Calu3 (cell line): ENCODE results near the gene PREX1. TPM values are rescaled to one million over a fixed set of nuclear protein-coding genes. Genes with fewer than 3 reads are reported as not detected.

ENCODE experiments used
- BruUV-seq: library from RNA; stranded (reverse); fragments of 400-500 nt; replicated peaks from 2 replicates; lab custom pipeline; 2021; lab: Mats Ljungman, UMichigan
- CTCF ChIA-PET: fragments of 300-600 bp; sonication (Branson Sonifier 250); formaldehyde crosslinking; loops from one replicate; lab custom pipeline; 2022; ENCODE audit warnings: antibody characterized with exemption; lab: Charles Lee
- DNase-seq: peaks from one replicate; pipeline ENCODE4 v3.0.0; 2022
- H3K27ac Mint-ChIP-seq: one replicate; pipeline ENCODE4 v1.8.0; 2022; ENCODE audit warnings: mixed read lengths; ENCODE audit not compliant: unreplicated experiment
- H3K27me3 Mint-ChIP-seq: one replicate; pipeline ENCODE4 v1.8.0; 2022; ENCODE audit warnings: mixed read lengths; ENCODE audit not compliant: unreplicated experiment
- H3K36me3 Mint-ChIP-seq: one replicate; pipeline ENCODE4 v1.8.0; 2022; ENCODE audit warnings: mild to moderate bottlenecking, moderate library complexity, mixed read lengths; ENCODE audit not compliant: insufficient read depth, unreplicated experiment
- H3K4me1 Mint-ChIP-seq: one replicate; pipeline ENCODE4 v1.8.0; 2022; ENCODE audit warnings: mild to moderate bottlenecking, low read depth, mixed read lengths; ENCODE audit not compliant: unreplicated experiment
- H3K4me3 Mint-ChIP-seq: one replicate; pipeline ENCODE4 v1.8.0; 2022; ENCODE audit warnings: mild to moderate bottlenecking, low read depth, moderate library complexity, mixed read lengths; ENCODE audit not compliant: unreplicated experiment
- H3K9me3 Mint-ChIP-seq: one replicate; pipeline ENCODE4 v1.8.0; 2022; ENCODE audit warnings: low read depth, mixed read lengths; ENCODE audit not compliant: unreplicated experiment
- intact Hi-C: fragments of 100-400 bp; cut with micrococcal nuclease; formaldehyde crosslinking; loops from one replicate; pipeline ENCODE4 v1.10.0; 2022; ENCODE audit not compliant: unreplicated experiment
- total RNA-seq: library from RNA; stranded (reverse); gene quantifications from 2 replicates; pipeline ENCODE4 v1.2.3, GENCODE V29; 2022
- TF ChIP-seq, protein P1 (sequence below): fragments of 200-600 bp; IDR thresholded peaks from one replicate; pipeline ENCODE4 v1.8.0; 2022; ENCODE audit warnings: antibody characterized with exemption; ENCODE audit not compliant: unreplicated experiment

PREX1 gene
- total RNA-seq, 1 experiment from 2014 or later: 0.31 TPM

GRCh38 chr20:48781634-48782033 is 46.2 kb downstream of the PREX1 start:
- BruUV-seq: no TSS peak
- TF ChIP-seq, protein P1, sequence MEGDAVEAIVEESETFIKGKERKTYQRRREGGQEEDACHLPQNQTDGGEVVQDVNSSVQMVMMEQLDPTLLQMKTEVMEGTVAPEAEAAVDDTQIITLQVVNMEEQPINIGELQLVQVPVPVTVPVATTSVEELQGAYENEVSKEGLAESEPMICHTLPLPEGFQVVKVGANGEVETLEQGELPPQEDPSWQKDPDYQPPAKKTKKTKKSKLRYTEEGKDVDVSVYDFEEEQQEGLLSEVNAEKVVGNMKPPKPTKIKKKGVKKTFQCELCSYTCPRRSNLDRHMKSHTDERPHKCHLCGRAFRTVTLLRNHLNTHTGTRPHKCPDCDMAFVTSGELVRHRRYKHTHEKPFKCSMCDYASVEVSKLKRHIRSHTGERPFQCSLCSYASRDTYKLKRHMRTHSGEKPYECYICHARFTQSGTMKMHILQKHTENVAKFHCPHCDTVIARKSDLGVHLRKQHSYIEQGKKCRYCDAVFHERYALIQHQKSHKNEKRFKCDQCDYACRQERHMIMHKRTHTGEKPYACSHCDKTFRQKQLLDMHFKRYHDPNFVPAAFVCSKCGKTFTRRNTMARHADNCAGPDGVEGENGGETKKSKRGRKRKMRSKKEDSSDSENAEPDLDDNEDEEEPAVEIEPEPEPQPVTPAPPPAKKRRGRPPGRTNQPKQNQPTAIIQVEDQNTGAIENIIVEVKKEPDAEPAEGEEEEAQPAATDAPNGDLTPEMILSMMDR: no peak
- CTCF ChIA-PET: interaction anchor here (0.8 kb wide), 1 partner anchor 1032 kb away, joined by 3 read pairs; no protein-coding TSS in a partner anchor
- no peak for DNase-seq
- Mint-ChIP-seq H3K27me3 (peaks cover 45% of the 10 kb centered on the region), H3K27ac (no peak overlapping the region), H3K4me1 (no peaks in the 10 kb centered on the region), H3K9me3 (peaks cover 2% of the 10 kb centered on the region), H3K36me3 (no peaks in the 10 kb centered on the region), H3K4me3 (no peak overlapping the region)
- intact Hi-C loops: no loop called here

GRCh38 chr20:48779435-48779834 is 48.4 kb downstream of the PREX1 start:
- Mint-ChIP-seq H3K9me3 (peaks cover 6% of the 10 kb centered on the region), H3K4me1 (no peaks in the 10 kb centered on the region), H3K36me3 (no peaks in the 10 kb centered on the region), H3K4me3 (no peak overlapping the region), H3K27ac (no peak overlapping the region), H3K27me3 (peaks cover 64% of the 10 kb centered on the region)
- intact Hi-C loops: no loop called here
- DNase-seq: no peak
- BruUV-seq: no TSS peak
- TF ChIP-seq, protein P1: no peak
- CTCF ChIA-PET: interaction anchor here (0.6 kb wide), 1 partner anchor 12 kb away, joined by 3 read pairs; no protein-coding TSS in a partner anchor

- intact Hi-C loops: no loop called here
- CTCF ChIA-PET: no interaction called here
- TF ChIP-seq, protein P1: no peak
- no peak overlapping the region for H3K4me3 Mint-ChIP-seq
- no peaks in the 10 kb centered on the region for H3K36me3 Mint-ChIP-seq
- no peak overlapping the region for H3K27ac Mint-ChIP-seq
- H3K9me3 Mint-ChIP-seq: peaks cover 6% of the 10 kb centered on the region
- H3K27me3 Mint-ChIP-seq: peaks cover 80% of the 10 kb centered on the region
- DNase-seq: no peak
- H3K4me1 Mint-ChIP-seq: no peaks in the 10 kb centered on the region
- BruUV-seq: no TSS peak
Measured at GRCh38 chr20:48777821-48778220, 50.0 kb downstream of the PREX1 start.

DNA sequence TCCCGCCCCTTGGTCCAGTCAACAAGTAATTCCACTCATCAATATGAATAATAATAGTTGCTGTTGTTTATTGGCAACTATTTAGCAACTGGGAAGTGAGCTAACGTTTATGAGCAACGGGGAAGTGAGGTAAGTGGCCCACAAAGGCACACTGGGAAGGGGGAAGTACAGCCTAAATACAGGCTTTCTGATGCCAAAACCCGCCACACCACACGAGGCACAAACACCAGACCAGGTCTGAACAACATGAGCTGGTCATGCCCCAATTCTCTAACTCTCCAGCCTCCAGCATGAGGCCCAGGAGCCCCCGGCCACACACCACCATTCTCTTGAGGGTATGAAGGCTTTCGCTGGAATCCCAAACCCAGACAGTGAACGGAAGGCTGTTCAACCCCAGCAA is 50.8 kb downstream of the PREX1 start:
- DNase-seq: no peak
- no peak overlapping the region for H3K27ac Mint-ChIP-seq
- no peak overlapping the region for H3K4me3 Mint-ChIP-seq
- intact Hi-C loops: no loop called here
- peaks cover 6% of the 10 kb centered on the region for H3K9me3 Mint-ChIP-seq
- H3K27me3 Mint-ChIP-seq: peaks cover 88% of the 10 kb centered on the region
- H3K36me3 Mint-ChIP-seq: no peaks in the 10 kb centered on the region
- H3K4me1 Mint-ChIP-seq: no peaks in the 10 kb centered on the region
- CTCF ChIA-PET: no interaction called here
- TF ChIP-seq, protein P1: no peak
- no TSS peak for BruUV-seq
